HepG2 (cell line): ENCODE measurements around the gene KRABD2.

Experiments
- ARNTL ChIP-seq: sonication (generic); formaldehyde crosslinking; IDR thresholded peaks from 2 replicates; pipeline ENCODE4 v1.4.0; 2020; ENCODE audit warnings: mild to moderate bottlenecking, missing genetic modification reagents
- ATF7 ChIP-seq, 2 experiments: fragments of 450-650 bp in 1 of 2; sonication (generic) in 1 of 2; formaldehyde crosslinking in 1 of 2; IDR thresholded peaks; 2 replicates each; pipeline versions ENCODE4 v1.4.0 to v1.6.1; 2016 to 2020; ENCODE audit warnings: antibody characterized with exemption in 1 of 2, mild to moderate bottlenecking in 1 of 2, missing genetic modification reagents in 1 of 2
- DPF2 ChIP-seq: sonication (generic); formaldehyde crosslinking; IDR thresholded peaks from 2 replicates; pipeline ENCODE4 v1.4.0; 2020; ENCODE audit warnings: mild to moderate bottlenecking, low read depth, missing genetic modification reagents, borderline replicate concordance
- ELF1 ChIP-seq: sonication (generic); formaldehyde crosslinking; IDR thresholded peaks from 2 replicates; pipeline ENCODE4 v1.4.0; 2020; ENCODE audit warnings: missing genetic modification reagents
- HMG20A ChIP-seq: IDR thresholded peaks from 2 replicates; pipeline ENCODE4 v1.6.1; 2016; ENCODE audit warnings: borderline replicate concordance
- HOXA9 ChIP-seq: sonication (generic); formaldehyde crosslinking; IDR thresholded peaks from 2 replicates; pipeline ENCODE4 v1.8.1; 2022; ENCODE audit warnings: missing genetic modification reagents, mild to moderate bottlenecking, moderate library complexity, borderline replicate concordance
- MBD4 ChIP-seq: IDR thresholded peaks from 2 replicates; pipeline ENCODE4 v1.6.1; 2012; ENCODE audit warnings: low read length, inconsistent platforms, borderline replicate concordance
- MNT ChIP-seq: fragments of 450-650 bp; IDR thresholded peaks from 2 replicates; pipeline ENCODE4 v1.6.1; 2016
- NR2C2 ChIP-seq: sonication (generic); formaldehyde crosslinking; IDR thresholded peaks from 2 replicates; pipeline ENCODE4 v1.4.0; 2020; ENCODE audit warnings: missing genetic modification reagents, mild to moderate bottlenecking, moderate library complexity, borderline replicate concordance
- PHF21A ChIP-seq: sonication (generic); formaldehyde crosslinking; IDR thresholded peaks from 2 replicates; pipeline ENCODE4 v1.5.0; 2020; ENCODE audit warnings: mild to moderate bottlenecking, missing genetic modification reagents
- PHF8 ChIP-seq: sonication (generic); formaldehyde crosslinking; IDR thresholded peaks from 2 replicates; pipeline ENCODE4 v1.5.0; 2020; ENCODE audit warnings: missing genetic modification reagents
- RBFOX2 ChIP-seq: fragments of 200-400 bp; formaldehyde crosslinking; IDR thresholded peaks from 2 replicates; pipeline ENCODE4 v1.6.1; 2017; ENCODE audit warnings: low read depth, mild to moderate bottlenecking, low read length
- RNF219 ChIP-seq: sonication (generic); formaldehyde crosslinking; IDR thresholded peaks from 2 replicates; pipeline ENCODE4 v1.5.0; 2020; ENCODE audit warnings: mild to moderate bottlenecking, missing genetic modification reagents
- SETDB1 ChIP-seq: sonication (generic); formaldehyde crosslinking; IDR thresholded peaks from 2 replicates; pipeline ENCODE4 v1.5.1; 2020; ENCODE audit warnings: missing genetic modification reagents, mild to moderate bottlenecking, borderline replicate concordance
- SSRP1 ChIP-seq: IDR thresholded peaks from 2 replicates; pipeline ENCODE4 v1.6.1; 2016; ENCODE audit warnings: control low read depth
- THAP8 ChIP-seq: sonication (generic); formaldehyde crosslinking; IDR thresholded peaks from 2 replicates; pipeline ENCODE4 v1.5.1; 2020; ENCODE audit warnings: missing genetic modification reagents, mild to moderate bottlenecking, borderline replicate concordance
- ZBTB4 ChIP-seq: sonication (generic); formaldehyde crosslinking; IDR thresholded peaks from 2 replicates; pipeline ENCODE4 v1.4.0; 2020; ENCODE audit warnings: missing genetic modification reagents, mild to moderate bottlenecking, borderline replicate concordance
- ZNF136 ChIP-seq: sonication (generic); formaldehyde crosslinking; IDR thresholded peaks from 2 replicates; pipeline ENCODE4 v1.8.1; 2022; ENCODE audit warnings: low read depth, mild to moderate bottlenecking, moderate library complexity, missing genetic modification reagents
- ZNF160 ChIP-seq: sonication (generic); formaldehyde crosslinking; IDR thresholded peaks from 2 replicates; pipeline ENCODE4 v1.8.0; 2022; ENCODE audit warnings: mild to moderate bottlenecking, inconsistent platforms, missing genetic modification reagents
- ZNF572 ChIP-seq: sonication (generic); formaldehyde crosslinking; IDR thresholded peaks from 2 replicates; pipeline ENCODE4 v1.5.1; 2020; ENCODE audit warnings: mild to moderate bottlenecking, missing genetic modification reagents
- ZNF709 ChIP-seq: sonication (generic); formaldehyde crosslinking; IDR thresholded peaks from 2 replicates; pipeline ENCODE4 v1.5.0; 2020; ENCODE audit warnings: mild to moderate bottlenecking, missing genetic modification reagents
- ZNF841 ChIP-seq: sonication (generic); formaldehyde crosslinking; IDR thresholded peaks from 2 replicates; pipeline ENCODE4 v1.8.1; 2023; ENCODE audit warnings: missing genetic modification reagents, borderline replicate concordance
- ZSCAN22 ChIP-seq: sonication (generic); formaldehyde crosslinking; IDR thresholded peaks from 2 replicates; pipeline ENCODE4 v1.4.0; 2020; ENCODE audit warnings: mild to moderate bottlenecking, missing genetic modification reagents

Gene KRABD2

GRCh38 chr17:8383143-8383822 lies 6.8 kb upstream of the KRABD2 start, which contains the start of gene RPL26 (continued):
- TF ChIP-seq ZBTB4 (no peak), ELF1 (peak; percentile 98), HMG20A (0 out of 2 replicates have a peak, but pooled peaks have one; percentile 27), ZNF709 (CRISPR knock-in tag) (peak; percentile 59), HOXA9 (CRISPR knock-in tag) (peak; percentile 79; the same call in 1 of the 2 replicates), PHF8 (peak; percentile 68; the same call in 1 of the 2 replicates), NR2C2 (CRISPR knock-in tag) (peak; percentile 69; the same call in 1 of the 2 replicates), ZNF841 (no peak), DPF2 (CRISPR knock-in tag) (no peak), MBD4 (no peak), RBFOX2 (peak; percentile 78), ARNTL (no peak), PHF21A (CRISPR knock-in tag) (peak; percentile 78; the same call in 1 of the 2 replicates), SSRP1 (CRISPR knock-in tag) (no peak), ZSCAN22 (CRISPR knock-in tag) (no peak), ZNF160 (CRISPR knock-in tag) (no peak), ZNF136 (CRISPR knock-in tag) (no peak), THAP8 (CRISPR knock-in tag) (no peak), SETDB1 (no peak), RNF219 (0 out of 2 replicates have a peak, but pooled peaks have one; percentile 60), ATF7 (IDR thresholded peaks at IDR 0.05) (no peak), ATF7 (CRISPR knock-in tag; IDR thresholded peaks at IDR 0.05) (no peak), ZNF572 (CRISPR knock-in tag) (peak; percentile 35; the same call in 1 of the 2 replicates), MNT (peak; percentile 48)
